Measurements from ENCODE around the gene SYT9.

DNA sequence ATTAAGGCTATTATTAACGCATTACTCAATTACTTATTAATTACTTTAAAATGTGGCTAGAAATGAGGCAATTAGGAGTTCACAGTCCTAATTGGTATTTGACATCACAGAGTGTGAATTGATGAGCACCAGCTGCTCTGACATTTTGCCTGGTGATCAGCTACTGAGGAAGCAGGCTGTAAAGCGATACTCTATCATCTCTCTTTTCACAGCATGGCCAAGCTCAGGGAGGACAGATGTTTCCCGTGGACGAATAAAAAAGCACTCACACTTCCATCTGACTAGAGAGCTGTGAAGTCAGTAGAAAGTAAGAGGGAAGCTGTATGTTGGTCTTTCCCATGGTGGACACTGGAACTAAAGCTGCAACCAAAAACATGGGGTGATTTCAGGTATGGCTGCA is 29.1 kb upstream of the SYT9 start:
- TF ChIP-seq, protein P1, sequence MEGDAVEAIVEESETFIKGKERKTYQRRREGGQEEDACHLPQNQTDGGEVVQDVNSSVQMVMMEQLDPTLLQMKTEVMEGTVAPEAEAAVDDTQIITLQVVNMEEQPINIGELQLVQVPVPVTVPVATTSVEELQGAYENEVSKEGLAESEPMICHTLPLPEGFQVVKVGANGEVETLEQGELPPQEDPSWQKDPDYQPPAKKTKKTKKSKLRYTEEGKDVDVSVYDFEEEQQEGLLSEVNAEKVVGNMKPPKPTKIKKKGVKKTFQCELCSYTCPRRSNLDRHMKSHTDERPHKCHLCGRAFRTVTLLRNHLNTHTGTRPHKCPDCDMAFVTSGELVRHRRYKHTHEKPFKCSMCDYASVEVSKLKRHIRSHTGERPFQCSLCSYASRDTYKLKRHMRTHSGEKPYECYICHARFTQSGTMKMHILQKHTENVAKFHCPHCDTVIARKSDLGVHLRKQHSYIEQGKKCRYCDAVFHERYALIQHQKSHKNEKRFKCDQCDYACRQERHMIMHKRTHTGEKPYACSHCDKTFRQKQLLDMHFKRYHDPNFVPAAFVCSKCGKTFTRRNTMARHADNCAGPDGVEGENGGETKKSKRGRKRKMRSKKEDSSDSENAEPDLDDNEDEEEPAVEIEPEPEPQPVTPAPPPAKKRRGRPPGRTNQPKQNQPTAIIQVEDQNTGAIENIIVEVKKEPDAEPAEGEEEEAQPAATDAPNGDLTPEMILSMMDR (IDR thresholded peaks at IDR 0.05 in 8 of 11, conservative IDR thresholded peaks at IDR 0.05 in 3 of 11): no peak
- TF ChIP-seq POLR2A (IDR thresholded peaks at IDR 0.05): no peak
- TF ChIP-seq POLR2AphosphoS5 (IDR thresholded peaks at IDR 0.05): no peak
